H9 (cell line): ENCODE measurements around the gene LDLR. TPM values are rescaled to one million over a fixed set of nuclear protein-coding genes. Genes with fewer than 3 reads are reported as not detected.

Experiments used
- DNase-seq: peaks from one replicate; pipeline ENCODE4 v3.0.0-alpha.2; 2017
- H2AFZ ChIP-seq: one replicate; pipeline ENCODE4 v1.6.1; 2013; ENCODE audit warnings: mild to moderate bottlenecking, low read length, control low read depth, moderate library complexity
- H2AK5ac ChIP-seq: 2 replicates; pipeline ENCODE4 v1.6.1; 2013; ENCODE audit warnings: low read length, control low read depth, mixed read lengths; ENCODE audit not compliant: insufficient read length
- H2BK120ac ChIP-seq: one replicate; pipeline ENCODE4 v1.6.1; 2013; ENCODE audit warnings: low read depth, mild to moderate bottlenecking, low read length, control low read depth, inconsistent platforms; ENCODE audit not compliant: poor library complexity, severe bottlenecking
- H2BK12ac ChIP-seq: 2 replicates; pipeline ENCODE4 v1.6.1; 2013; ENCODE audit warnings: low read length, control low read depth, mixed read lengths, low read depth; ENCODE audit not compliant: insufficient read length
- H2BK15ac ChIP-seq: 2 replicates; pipeline ENCODE4 v1.6.1; 2013; ENCODE audit warnings: low read depth, low read length, control low read depth
- H2BK20ac ChIP-seq: one replicate; pipeline ENCODE4 v1.6.1; 2013; ENCODE audit warnings: low read depth, mild to moderate bottlenecking, low read length, control low read depth, inconsistent platforms; ENCODE audit not compliant: poor library complexity, severe bottlenecking
- H2BK5ac ChIP-seq: 2 replicates; pipeline ENCODE4 v1.6.1; 2013; ENCODE audit warnings: low read length, control low read depth, mixed read lengths; ENCODE audit not compliant: insufficient read length
- H3K14ac ChIP-seq: 2 replicates; pipeline ENCODE4 v1.6.1; 2013; ENCODE audit warnings: low read length, control low read depth; ENCODE audit not compliant: insufficient read depth
- H3K18ac ChIP-seq: 2 replicates; pipeline ENCODE4 v1.6.1; 2013; ENCODE audit warnings: low read depth, mild to moderate bottlenecking, mixed read lengths, low read length, control low read depth; ENCODE audit not compliant: insufficient read length
- H3K23ac ChIP-seq: 2 replicates; pipeline ENCODE4 v1.6.1; 2013; ENCODE audit warnings: low read length, control low read depth, mixed read lengths, low read depth; ENCODE audit not compliant: insufficient read length
- H3K23me2 ChIP-seq: 2 replicates; pipeline ENCODE4 v1.6.1; 2013; ENCODE audit warnings: low read depth, mild to moderate bottlenecking, mixed read lengths, low read length, control low read depth; ENCODE audit not compliant: insufficient read length, poor library complexity, severe bottlenecking
- H3K27ac ChIP-seq: 2 replicates; pipeline ENCODE4 v1.5.1; 2013; ENCODE audit warnings: low read length, control low read depth, mixed read lengths, low read depth; ENCODE audit not compliant: insufficient read length
- H3K27me3 ChIP-seq: 2 replicates; pipeline ENCODE4 v1.6.1; 2013; ENCODE audit warnings: low read length, control low read depth, inconsistent platforms; ENCODE audit not compliant: insufficient read depth
- H3K4ac ChIP-seq: 2 replicates; pipeline ENCODE4 v1.6.1; 2013; ENCODE audit warnings: low read depth, mild to moderate bottlenecking, control low read depth, inconsistent platforms, low read length, moderate library complexity
- H3K4me1 ChIP-seq: 2 replicates; pipeline ENCODE4 v1.6.1; 2013; ENCODE audit warnings: low read length, control low read depth, inconsistent platforms; ENCODE audit not compliant: insufficient read depth
- H3K4me2 ChIP-seq: 2 replicates; pipeline ENCODE4 v1.6.1; 2013; ENCODE audit warnings: low read length, control low read depth, mixed read lengths; ENCODE audit not compliant: insufficient read length, insufficient read depth
- H3K56ac ChIP-seq: 2 replicates; pipeline ENCODE4 v1.6.1; 2013; ENCODE audit warnings: low read depth, mild to moderate bottlenecking, mixed read lengths, low read length, control low read depth; ENCODE audit not compliant: insufficient read length
- H3K79me1 ChIP-seq: 2 replicates; pipeline ENCODE4 v1.6.1; 2013; ENCODE audit warnings: low read depth, mild to moderate bottlenecking, moderate library complexity, low read length, control low read depth, inconsistent platforms; ENCODE audit not compliant: insufficient read depth, poor library complexity, severe bottlenecking
- H3K79me2 ChIP-seq: 2 replicates; pipeline ENCODE4 v1.6.1; 2013; ENCODE audit warnings: low read length, control low read depth, inconsistent platforms; ENCODE audit not compliant: insufficient read depth
- H3K9ac ChIP-seq: 2 replicates; pipeline ENCODE4 v1.6.1; 2013; ENCODE audit warnings: low read length, control low read depth, mixed read lengths; ENCODE audit not compliant: insufficient read length; ENCODE audit errors: extremely low read depth
- H3K9me3 ChIP-seq: one replicate; pipeline ENCODE4 v1.6.1; 2013; ENCODE audit warnings: low read depth, low read length, inconsistent platforms; ENCODE audit not compliant: control insufficient read depth
- H3T11ph ChIP-seq: one replicate; pipeline ENCODE4 v1.6.1; 2013; ENCODE audit warnings: mild to moderate bottlenecking, low read length, control low read depth, inconsistent platforms
- H4K20me1 ChIP-seq: one replicate; pipeline ENCODE4 v1.6.1; 2013; ENCODE audit not compliant: control insufficient read depth, insufficient read length, insufficient read depth
- H4K5ac ChIP-seq: 2 replicates; pipeline ENCODE4 v1.6.1; 2013; ENCODE audit warnings: low read depth, mild to moderate bottlenecking, mixed read lengths, low read length, control low read depth; ENCODE audit not compliant: insufficient read length
- H4K8ac ChIP-seq: replicated peaks from 2 replicates; pipeline ENCODE4 v1.6.1; 2013; ENCODE audit warnings: low read length, control low read depth, mixed read lengths, low read depth; ENCODE audit not compliant: insufficient read length
- H4K91ac ChIP-seq: 2 replicates; pipeline ENCODE4 v1.6.1; 2013; ENCODE audit warnings: low read depth, mild to moderate bottlenecking, moderate library complexity, mixed read lengths, low read length, control low read depth; ENCODE audit not compliant: insufficient read length
- H3K27ac Mint-ChIP-seq, 3 experiments: 2 replicates in 2 of 3; 3 replicates in 1 of 3; pipeline ENCODE4 v1.8.0; 2020 to 2021; ENCODE audit warnings: mixed read lengths in 3 of 3, mild to moderate bottlenecking in 1 of 3, moderate library complexity in 1 of 3
- H3K27me3 Mint-ChIP-seq: 2 replicates; pipeline ENCODE4 v1.8.0; 2021; ENCODE audit warnings: low read depth, mild to moderate bottlenecking, moderate library complexity, mixed read lengths
- H3K36me3 Mint-ChIP-seq, 3 experiments: 2 replicates in 2 of 3; 3 replicates in 1 of 3; pipeline ENCODE4 v1.8.0; 2020 to 2021; ENCODE audit warnings: low read depth in 3 of 3, mixed read lengths in 3 of 3; ENCODE audit not compliant: insufficient read depth in 1 of 3
- H3K4me1 Mint-ChIP-seq, 2 experiments: 2 replicates each; pipeline ENCODE4 v1.8.0; 2020; ENCODE audit warnings: mixed read lengths in 2 of 2
- H3K4me3 Mint-ChIP-seq, 2 experiments: 2 replicates in 1 of 2; 3 replicates in 1 of 2; pipeline ENCODE4 v1.8.0; 2020 to 2021; ENCODE audit warnings: mild to moderate bottlenecking in 2 of 2, mixed read lengths in 2 of 2, moderate library complexity in 1 of 2
- H3K9me3 Mint-ChIP-seq, 2 experiments: 2 replicates in 1 of 2; 3 replicates in 1 of 2; pipeline ENCODE4 v1.8.0; 2020; ENCODE audit warnings: mild to moderate bottlenecking in 2 of 2, mixed read lengths in 2 of 2, moderate library complexity in 1 of 2
- CTCF ChIP-seq: fragments of 200-600 bp; sonication (generic); conservative IDR thresholded peaks from 3 replicates; pipeline ENCODE4 v1.8.0; 2021; ENCODE audit warnings: antibody characterized with exemption, mild to moderate bottlenecking
- WGBS: extraction: QIAGEN DNeasy Blood & Tissue Kit; methylation state at CpG from one replicate; pipeline ENCODE4 v1.1.7; 2013; ENCODE audit warnings: missing lambda C conversion rate, low lambda C conversion rate, mixed read lengths; ENCODE audit not compliant: insufficient read length; ENCODE audit errors: extremely low coverage; 5-methylcytosine and 5-hydroxymethylcytosine counted together
- total RNA-seq: library from RNA; stranded (reverse); gene quantifications from 2 replicates; pipeline ENCODE4 v1.2.1, GENCODE V29; 2021

The LDLR gene
- total RNA-seq, 1 experiment from 2014 or later: 92.7 TPM

DNA sequence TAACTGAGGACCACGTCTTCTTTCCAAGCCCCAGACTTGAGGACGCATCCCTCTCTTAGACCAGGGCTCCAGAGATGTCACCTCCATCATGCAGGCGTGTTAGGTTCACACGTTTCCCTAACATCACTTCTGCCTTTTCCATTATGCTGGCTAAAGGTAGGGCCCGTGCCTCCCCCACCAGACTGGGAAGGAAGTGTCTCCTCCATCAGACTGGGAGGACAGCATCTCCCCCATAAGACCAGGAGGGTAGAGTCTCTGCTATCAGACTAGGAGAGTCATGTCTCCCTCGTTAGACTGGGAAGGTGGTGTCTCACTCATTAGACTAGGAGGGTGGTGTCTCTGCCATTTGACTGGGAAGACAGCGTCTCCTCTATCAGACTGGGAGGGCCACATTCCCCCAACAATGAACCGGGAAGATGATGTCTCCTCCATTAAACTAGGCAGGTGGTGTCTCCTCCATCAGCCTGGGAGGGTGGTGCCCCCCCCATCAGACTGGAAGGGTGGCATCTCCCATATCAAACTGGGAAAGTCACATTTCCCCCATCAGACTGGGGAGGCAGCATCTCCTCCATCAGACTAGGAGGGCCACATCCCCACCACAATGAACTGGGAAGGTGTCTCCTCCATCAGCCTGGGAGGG, 84.4 kb downstream of the LDLR start:
- Histone ChIP-seq H4K20me1 (no peaks in the 10 kb centered on the region), H3K4me2 (no peak overlapping the region), H3K27ac (no peak overlapping the region), H4K8ac (no peak overlapping the region), H3K4me1 (no peaks in the 10 kb centered on the region), H2BK12ac (no peak overlapping the region), H3K14ac (no peak overlapping the region), H3K79me1 (no peaks in the 10 kb centered on the region), H2BK5ac (no peak overlapping the region), H2AK5ac (no peak overlapping the region), H3K9me3 (no peaks in the 10 kb centered on the region), H4K5ac (no peak overlapping the region), H3K9ac (no peak overlapping the region), H3K56ac (no peak overlapping the region), H4K91ac (no peak overlapping the region), H3K79me2 (no peaks in the 10 kb centered on the region), H3K27me3 (no peaks in the 10 kb centered on the region), H3K23ac (no peak overlapping the region), H2BK120ac (no peak overlapping the region), H2AFZ (no peak overlapping the region), H2BK20ac (no peak overlapping the region), H3K23me2 (no peaks in the 10 kb centered on the region), H3K4ac (no peak overlapping the region), H3T11ph (no peak overlapping the region), H2BK15ac (no peak overlapping the region), H3K18ac (no peak overlapping the region)
- DNase-seq: no peak
- TF ChIP-seq CTCF: no peak
- H3K4me3 Mint-ChIP-seq: no peak overlapping the region
- no peaks in the 10 kb centered on the region for H3K9me3 Mint-ChIP-seq
- H3K36me3 Mint-ChIP-seq: peaks cover 22 to 60% (median 55%) of the 10 kb centered on the region in 3 experiments; a peak in 6 of 7 replicates
- no peak overlapping the region for H3K27ac Mint-ChIP-seq
- no peaks in the 10 kb centered on the region for H3K27me3 Mint-ChIP-seq
- no CpG with 5 or more reads among the region's 8 CpGs for WGBS
- no peaks in the 10 kb centered on the region for H3K4me1 Mint-ChIP-seq
